Right lobe of liver (tissue), 4 donors: ENCODE measurements around the gene GNAT1.

Experiments used
- POLR2A ChIP-seq: fragments of 450-650 bp; IDR thresholded peaks from one replicate; pipeline ENCODE4 v1.6.1; 2017; ENCODE audit warnings: antibody characterized with exemption, mild to moderate bottlenecking
- TF ChIP-seq, protein P1 (sequence below), 4 donors: fragments of 200-600 bp in 3 of 4; fragments of 450-650 bp in 1 of 4; IDR thresholded peaks; one replicate each; pipeline versions ENCODE4 v1.5.1 to v1.8.0; 2016 to 2022; ENCODE audit warnings: antibody characterized with exemption in 4 of 4, mild to moderate bottlenecking in 2 of 4
- donor health status: DM: no; HTN: no; CAD: no.
- donor health status: DM: no; HTN: no; CAD: no.
- donor health status: DM: no; HTN: yes; CAD: no.

GRCh38 chr3:50229490-50229889 lies 38.1 kb downstream of the GNAT1 start:
- TF ChIP-seq POLR2A, result no peak
- TF ChIP-seq, protein P1, sequence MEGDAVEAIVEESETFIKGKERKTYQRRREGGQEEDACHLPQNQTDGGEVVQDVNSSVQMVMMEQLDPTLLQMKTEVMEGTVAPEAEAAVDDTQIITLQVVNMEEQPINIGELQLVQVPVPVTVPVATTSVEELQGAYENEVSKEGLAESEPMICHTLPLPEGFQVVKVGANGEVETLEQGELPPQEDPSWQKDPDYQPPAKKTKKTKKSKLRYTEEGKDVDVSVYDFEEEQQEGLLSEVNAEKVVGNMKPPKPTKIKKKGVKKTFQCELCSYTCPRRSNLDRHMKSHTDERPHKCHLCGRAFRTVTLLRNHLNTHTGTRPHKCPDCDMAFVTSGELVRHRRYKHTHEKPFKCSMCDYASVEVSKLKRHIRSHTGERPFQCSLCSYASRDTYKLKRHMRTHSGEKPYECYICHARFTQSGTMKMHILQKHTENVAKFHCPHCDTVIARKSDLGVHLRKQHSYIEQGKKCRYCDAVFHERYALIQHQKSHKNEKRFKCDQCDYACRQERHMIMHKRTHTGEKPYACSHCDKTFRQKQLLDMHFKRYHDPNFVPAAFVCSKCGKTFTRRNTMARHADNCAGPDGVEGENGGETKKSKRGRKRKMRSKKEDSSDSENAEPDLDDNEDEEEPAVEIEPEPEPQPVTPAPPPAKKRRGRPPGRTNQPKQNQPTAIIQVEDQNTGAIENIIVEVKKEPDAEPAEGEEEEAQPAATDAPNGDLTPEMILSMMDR (IDR thresholded peaks at IDR 0.05), result no peak
